Measurements from ENCODE around the gene GIMAP6.

- TF ChIP-seq POLR2A (IDR thresholded peaks at IDR 0.05; ENCODE audit: low read depth, low read length) = no peak
- TF ChIP-seq TAF1 (IDR thresholded peaks at IDR 0.05; ENCODE audit: low read depth, low read length) = no peak
- no peak for TF ChIP-seq POLR2AphosphoS5 (IDR thresholded peaks at IDR 0.05; ENCODE audit: low read depth, low read length)
Measured at GRCh38 chr7:150660939-150661613, 28.9 kb upstream of the GIMAP6 start.
